HFFc6 (cell line): ENCODE data around the gene LAMTOR2. TPM values are rescaled to one million over a fixed set of nuclear protein-coding genes. Genes with fewer than 3 reads are reported as not detected.
A peak's percentile ranks its signal among the peaks of the same experiment; 100 is the strongest.

Experiments used
- DNase-seq: peaks from one replicate; pipeline ENCODE4 v3.0.0-alpha.2; 2018
- H3K27ac Mint-ChIP-seq: 2 replicates; pipeline ENCODE4 v1.8.0; 2020; ENCODE audit warnings: mild to moderate bottlenecking, mixed read lengths
- H3K27me3 Mint-ChIP-seq: 2 replicates; pipeline ENCODE4 v1.8.0; 2021; ENCODE audit warnings: mild to moderate bottlenecking, moderate library complexity, mixed read lengths; ENCODE audit not compliant: insufficient read depth
- H3K36me3 Mint-ChIP-seq: 2 replicates; pipeline ENCODE4 v1.8.0; 2021; ENCODE audit warnings: low read depth, mixed read lengths
- H3K4me1 Mint-ChIP-seq: 2 replicates; pipeline ENCODE4 v1.8.0; 2020; ENCODE audit warnings: low read depth, mixed read lengths
- H3K4me3 Mint-ChIP-seq: 2 replicates; pipeline ENCODE4 v1.8.0; 2020; ENCODE audit warnings: mild to moderate bottlenecking, moderate library complexity, mixed read lengths
- H3K9me3 Mint-ChIP-seq: 2 replicates; pipeline ENCODE4 v1.8.0; 2020; ENCODE audit warnings: mild to moderate bottlenecking, mixed read lengths
- total RNA-seq, 6 experiments: library from RNA; stranded (reverse); fragmentation: NEBNext Ultra II Directional; extraction: Animal tissue kit (Norgen Biotek cat#: 25700); gene quantifications; 2 replicates in 1 of 6; 3 replicates in 5 of 6; pipeline ENCODE4 v1.2.3, GENCODE V29; 2021
- TF ChIP-seq, protein P1 (sequence below): fragments of 200-600 bp; sonication (generic); IDR thresholded peaks from 2 replicates; pipeline ENCODE4 v1.5.0; 2021; ENCODE audit warnings: antibody characterized with exemption, mild to moderate bottlenecking

The LAMTOR2 gene
- total RNA-seq, 6 experiments from 2014 or later = 48.5 to 73.6 (median 62.5) TPM

GRCh38 chr1:156095906-156096508, 41.4 kb downstream of the LAMTOR2 start:
- H3K27ac Mint-ChIP-seq = peak overlapping the region; percentile 99
- H3K4me3 Mint-ChIP-seq = no peak overlapping the region
- no peak for DNase-seq

DNA sequence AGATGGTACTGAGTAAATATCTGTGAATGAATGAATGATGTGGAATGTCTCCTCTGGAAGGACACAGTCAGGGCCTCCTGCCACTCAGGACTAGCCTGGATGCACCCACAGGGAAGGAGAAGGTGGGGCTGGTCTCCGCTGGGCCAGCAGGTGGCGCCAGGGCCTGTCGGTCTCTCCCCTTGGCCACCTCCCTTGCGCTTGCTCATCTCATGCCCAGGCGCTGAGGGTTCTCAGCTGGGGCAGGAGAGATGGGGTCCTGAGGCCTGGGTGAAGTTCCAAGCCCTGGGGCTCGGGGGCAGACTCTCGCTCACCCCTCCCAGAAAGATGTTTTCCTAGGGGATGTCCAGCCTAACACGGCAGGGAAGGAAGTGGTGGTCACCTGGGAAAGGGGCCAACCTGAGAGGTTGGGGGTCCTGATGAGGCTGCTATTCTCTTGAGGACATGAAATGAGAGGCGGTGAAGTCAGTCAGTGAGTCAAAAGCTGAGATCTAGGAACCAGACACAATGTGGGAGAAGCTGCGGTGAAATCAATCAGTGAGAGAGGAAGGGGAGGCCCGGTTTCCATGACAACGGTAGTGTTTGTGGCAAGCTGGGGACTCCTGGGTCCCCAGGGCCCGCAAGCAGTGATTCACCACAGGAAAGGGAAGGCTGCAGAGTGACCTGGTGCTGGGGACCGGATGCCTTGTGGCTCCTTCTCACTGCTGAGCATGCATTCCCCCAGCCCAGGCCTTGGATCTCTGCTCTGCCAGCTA, 42.2 kb downstream of the LAMTOR2 start:
- TF ChIP-seq, protein P1, sequence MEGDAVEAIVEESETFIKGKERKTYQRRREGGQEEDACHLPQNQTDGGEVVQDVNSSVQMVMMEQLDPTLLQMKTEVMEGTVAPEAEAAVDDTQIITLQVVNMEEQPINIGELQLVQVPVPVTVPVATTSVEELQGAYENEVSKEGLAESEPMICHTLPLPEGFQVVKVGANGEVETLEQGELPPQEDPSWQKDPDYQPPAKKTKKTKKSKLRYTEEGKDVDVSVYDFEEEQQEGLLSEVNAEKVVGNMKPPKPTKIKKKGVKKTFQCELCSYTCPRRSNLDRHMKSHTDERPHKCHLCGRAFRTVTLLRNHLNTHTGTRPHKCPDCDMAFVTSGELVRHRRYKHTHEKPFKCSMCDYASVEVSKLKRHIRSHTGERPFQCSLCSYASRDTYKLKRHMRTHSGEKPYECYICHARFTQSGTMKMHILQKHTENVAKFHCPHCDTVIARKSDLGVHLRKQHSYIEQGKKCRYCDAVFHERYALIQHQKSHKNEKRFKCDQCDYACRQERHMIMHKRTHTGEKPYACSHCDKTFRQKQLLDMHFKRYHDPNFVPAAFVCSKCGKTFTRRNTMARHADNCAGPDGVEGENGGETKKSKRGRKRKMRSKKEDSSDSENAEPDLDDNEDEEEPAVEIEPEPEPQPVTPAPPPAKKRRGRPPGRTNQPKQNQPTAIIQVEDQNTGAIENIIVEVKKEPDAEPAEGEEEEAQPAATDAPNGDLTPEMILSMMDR = peak; percentile 98
- Mint-ChIP-seq H3K4me1 (peaks cover 47% of the 10 kb centered on the region), H3K27ac (peak overlapping the region; percentile 99), H3K9me3 (no peaks in the 10 kb centered on the region), H3K27me3 (peaks cover 6% of the 10 kb centered on the region), H3K4me3 (peak overlapping the region; percentile 77), H3K36me3 (no peaks in the 10 kb centered on the region; the same call in 1 of the 2 replicates)
- DNase-seq = peak; percentile 80

More at GRCh38 chr1:156095906-156096508, 41.4 kb downstream of the LAMTOR2 start:
- Mint-ChIP-seq H3K36me3 (no peaks in the 10 kb centered on the region; the same call in 1 of the 2 replicates), H3K27me3 (peaks cover 6% of the 10 kb centered on the region), H3K4me1 (peaks cover 39% of the 10 kb centered on the region), H3K9me3 (no peaks in the 10 kb centered on the region)
- TF ChIP-seq, protein P1 = no peak

GRCh38 chr1:156097499-156098178, 43.1 kb downstream of the LAMTOR2 start:
- no peak for DNase-seq
- Mint-ChIP-seq H3K27me3 (peaks cover 6% of the 10 kb centered on the region), H3K36me3 (no peaks in the 10 kb centered on the region; the same call in 1 of the 2 replicates), H3K4me1 (peaks cover 55% of the 10 kb centered on the region), H3K27ac (peak overlapping the region; percentile 99), H3K4me3 (no peak overlapping the region), H3K9me3 (no peaks in the 10 kb centered on the region)
- TF ChIP-seq, protein P1 = no peak

GRCh38 chr1:156098784-156099183, 44.2 kb downstream of the LAMTOR2 start:
- H3K9me3 Mint-ChIP-seq = no peaks in the 10 kb centered on the region
- peaks cover 9% of the 10 kb centered on the region for H3K27me3 Mint-ChIP-seq
- no peak overlapping the region for H3K27ac Mint-ChIP-seq
- TF ChIP-seq, protein P1 = no peak
- no peak overlapping the region for H3K4me3 Mint-ChIP-seq
- no peaks in the 10 kb centered on the region; the same call in 1 of the 2 replicates for H3K36me3 Mint-ChIP-seq
- peaks cover 67% of the 10 kb centered on the region for H3K4me1 Mint-ChIP-seq
- DNase-seq = no peak

DNA sequence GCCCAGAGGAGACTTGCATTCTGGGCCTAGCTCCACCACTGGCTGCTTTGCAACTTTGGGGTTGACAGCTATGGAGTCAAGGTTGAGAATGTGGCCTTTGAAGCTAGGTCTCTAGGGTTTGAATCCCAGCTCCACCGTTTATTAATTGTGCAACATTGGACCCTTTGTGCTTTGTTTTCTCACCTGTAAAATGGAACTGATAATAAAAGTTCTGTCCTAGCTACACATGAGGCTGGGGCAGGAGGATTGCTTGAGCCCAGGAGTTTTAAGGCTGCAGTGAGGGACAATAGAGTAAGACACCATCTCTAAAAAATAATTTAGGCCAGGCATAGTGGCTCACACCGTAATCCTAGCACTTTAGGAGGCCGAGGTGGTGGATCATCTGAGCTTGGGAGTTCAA, 44.7 kb downstream of the LAMTOR2 start:
- peaks cover 10% of the 10 kb centered on the region for H3K27me3 Mint-ChIP-seq
- no peak for DNase-seq
- H3K9me3 Mint-ChIP-seq = no peaks in the 10 kb centered on the region
- TF ChIP-seq, protein P1 = no peak
- H3K27ac Mint-ChIP-seq = no peak overlapping the region
- peaks cover 72% of the 10 kb centered on the region for H3K4me1 Mint-ChIP-seq
- H3K4me3 Mint-ChIP-seq = no peak overlapping the region
- H3K36me3 Mint-ChIP-seq = no peaks in the 10 kb centered on the region; the same call in 1 of the 2 replicates
